ENCODE data around the gene CNPY2. TPM values are rescaled to one million over a fixed set of nuclear protein-coding genes. Genes with fewer than 3 reads are reported as not detected.

Gene CNPY2
- total RNA-seq, 1 experiment from 2014 or later, result 193 TPM

- TF ChIP-seq, protein P1, sequence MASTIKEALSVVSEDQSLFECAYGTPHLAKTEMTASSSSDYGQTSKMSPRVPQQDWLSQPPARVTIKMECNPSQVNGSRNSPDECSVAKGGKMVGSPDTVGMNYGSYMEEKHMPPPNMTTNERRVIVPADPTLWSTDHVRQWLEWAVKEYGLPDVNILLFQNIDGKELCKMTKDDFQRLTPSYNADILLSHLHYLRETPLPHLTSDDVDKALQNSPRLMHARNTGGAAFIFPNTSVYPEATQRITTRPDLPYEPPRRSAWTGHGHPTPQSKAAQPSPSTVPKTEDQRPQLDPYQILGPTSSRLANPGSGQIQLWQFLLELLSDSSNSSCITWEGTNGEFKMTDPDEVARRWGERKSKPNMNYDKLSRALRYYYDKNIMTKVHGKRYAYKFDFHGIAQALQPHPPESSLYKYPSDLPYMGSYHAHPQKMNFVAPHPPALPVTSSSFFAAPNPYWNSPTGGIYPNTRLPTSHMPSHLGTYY (CRISPR knock-in tag; IDR thresholded peaks at IDR 0.05), result no peak
- TF ChIP-seq ZNF396 (CRISPR knock-in tag; IDR thresholded peaks at IDR 0.05; ENCODE audit: borderline replicate concordance) (no peak), FOXP1 (CRISPR knock-in tag; IDR thresholded peaks at IDR 0.05; ENCODE audit: borderline replicate concordance) (peak; percentile 66; the same call in 1 of the 2 replicates), ZNF532 (CRISPR knock-in tag; IDR thresholded peaks at IDR 0.05; ENCODE audit: borderline replicate concordance) (no peak; the same call in 1 of the 2 replicates), FOXP4 (CRISPR knock-in tag; IDR thresholded peaks at IDR 0.05) (peak; percentile 31; the same call in 1 of the 2 replicates), USF2 (CRISPR knock-in tag; IDR thresholded peaks at IDR 0.05) (peak; percentile 90), TEAD4 (CRISPR knock-in tag; IDR thresholded peaks at IDR 0.05) (no peak), ESRRA (CRISPR knock-in tag; IDR thresholded peaks at IDR 0.05; ENCODE audit: borderline replicate concordance) (0 out of 2 replicates have a peak, but pooled peaks have one; percentile 40), MYBL2 (CRISPR knock-in tag; IDR thresholded peaks at IDR 0.05) (peak; percentile 70), NR2C2 (CRISPR knock-in tag; IDR thresholded peaks at IDR 0.05) (no peak), GABPB1 (CRISPR knock-in tag; IDR thresholded peaks at IDR 0.05) (peak; percentile 64)
- TF ChIP-seq, protein P2, sequence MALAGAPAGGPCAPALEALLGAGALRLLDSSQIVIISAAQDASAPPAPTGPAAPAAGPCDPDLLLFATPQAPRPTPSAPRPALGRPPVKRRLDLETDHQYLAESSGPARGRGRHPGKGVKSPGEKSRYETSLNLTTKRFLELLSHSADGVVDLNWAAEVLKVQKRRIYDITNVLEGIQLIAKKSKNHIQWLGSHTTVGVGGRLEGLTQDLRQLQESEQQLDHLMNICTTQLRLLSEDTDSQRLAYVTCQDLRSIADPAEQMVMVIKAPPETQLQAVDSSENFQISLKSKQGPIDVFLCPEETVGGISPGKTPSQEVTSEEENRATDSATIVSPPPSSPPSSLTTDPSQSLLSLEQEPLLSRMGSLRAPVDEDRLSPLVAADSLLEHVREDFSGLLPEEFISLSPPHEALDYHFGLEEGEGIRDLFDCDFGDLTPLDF (CRISPR knock-in tag; IDR thresholded peaks at IDR 0.05), result no peak
- TF ChIP-seq, protein P3, sequence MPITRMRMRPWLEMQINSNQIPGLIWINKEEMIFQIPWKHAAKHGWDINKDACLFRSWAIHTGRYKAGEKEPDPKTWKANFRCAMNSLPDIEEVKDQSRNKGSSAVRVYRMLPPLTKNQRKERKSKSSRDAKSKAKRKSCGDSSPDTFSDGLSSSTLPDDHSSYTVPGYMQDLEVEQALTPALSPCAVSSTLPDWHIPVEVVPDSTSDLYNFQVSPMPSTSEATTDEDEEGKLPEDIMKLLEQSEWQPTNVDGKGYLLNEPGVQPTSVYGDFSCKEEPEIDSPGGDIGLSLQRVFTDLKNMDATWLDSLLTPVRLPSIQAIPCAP (CRISPR knock-in tag; IDR thresholded peaks at IDR 0.05), result 0 out of 2 replicates have a peak, but pooled peaks have one; percentile 37
- TF ChIP-seq, protein P4, sequence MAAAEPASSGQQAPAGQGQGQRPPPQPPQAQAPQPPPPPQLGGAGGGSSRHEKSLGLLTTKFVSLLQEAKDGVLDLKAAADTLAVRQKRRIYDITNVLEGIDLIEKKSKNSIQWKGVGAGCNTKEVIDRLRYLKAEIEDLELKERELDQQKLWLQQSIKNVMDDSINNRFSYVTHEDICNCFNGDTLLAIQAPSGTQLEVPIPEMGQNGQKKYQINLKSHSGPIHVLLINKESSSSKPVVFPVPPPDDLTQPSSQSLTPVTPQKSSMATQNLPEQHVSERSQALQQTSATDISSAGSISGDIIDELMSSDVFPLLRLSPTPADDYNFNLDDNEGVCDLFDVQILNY (CRISPR knock-in tag; IDR thresholded peaks at IDR 0.05), result no peak
Observed at GRCh38 chr12:56315622-56316473, at the start of gene CNPY2 (continued).

Measured in WTC11 (cell line).